Measurements from ENCODE around the gene ACTN1. TPM values are rescaled to one million over a fixed set of nuclear protein-coding genes. Genes with fewer than 3 reads are reported as not detected.
A peak's percentile ranks its signal among the peaks of the same experiment; 100 is the strongest.

The ACTN1 gene
- total RNA-seq, 1 donor from 2014 or later = 130 TPM

- Mint-ChIP-seq H3K27ac (ENCODE audit: unreplicated experiment) (no peak overlapping the region), H3K27me3 (ENCODE audit: unreplicated experiment) (no peaks in the 10 kb centered on the region), H3K4me3 (ENCODE audit: unreplicated experiment) (no peak overlapping the region)
Measured at GRCh38 chr14:68862954-68863594, 116.0 kb downstream of the ACTN1 start.

GRCh38 chr14:68860771-68861170 is 118.3 kb downstream of the ACTN1 start:
- TF ChIP-seq CTCF (IDR thresholded peaks at IDR 0.05; ENCODE audit: unreplicated experiment) = no peak
- H3K27me3 Mint-ChIP-seq (ENCODE audit: unreplicated experiment) = no peaks in the 10 kb centered on the region
- H3K9me3 Mint-ChIP-seq (ENCODE audit: unreplicated experiment) = no peaks in the 10 kb centered on the region
- no peaks in the 10 kb centered on the region for H3K4me1 Mint-ChIP-seq (ENCODE audit: unreplicated experiment)
- no peak overlapping the region for H3K27ac Mint-ChIP-seq (ENCODE audit: unreplicated experiment)
- no peak overlapping the region for H3K4me3 Mint-ChIP-seq (ENCODE audit: unreplicated experiment)
- no peak for DNase-seq (ENCODE audit: low spot score)
- H3K36me3 Mint-ChIP-seq (ENCODE audit: low read depth, unreplicated experiment) = peaks cover 14% of the 10 kb centered on the region

More at GRCh38 chr14:68862954-68863594, 116.0 kb downstream of the ACTN1 start:
- H3K9me3 Mint-ChIP-seq (ENCODE audit: unreplicated experiment) = no peaks in the 10 kb centered on the region
- peak; percentile 62 for TF ChIP-seq CTCF (IDR thresholded peaks at IDR 0.05; ENCODE audit: unreplicated experiment)
- peaks cover 15% of the 10 kb centered on the region for H3K36me3 Mint-ChIP-seq (ENCODE audit: low read depth, unreplicated experiment)
- DNase-seq (ENCODE audit: low spot score) = peak; percentile 81
- H3K4me1 Mint-ChIP-seq (ENCODE audit: unreplicated experiment) = no peaks in the 10 kb centered on the region

- DNase-seq (ENCODE audit: low spot score) = no peak
- no peak for TF ChIP-seq CTCF (IDR thresholded peaks at IDR 0.05; ENCODE audit: unreplicated experiment)
- Mint-ChIP-seq H3K36me3 (ENCODE audit: low read depth, unreplicated experiment) (no peaks in the 10 kb centered on the region), H3K27ac (ENCODE audit: unreplicated experiment) (no peak overlapping the region), H3K4me3 (ENCODE audit: unreplicated experiment) (no peak overlapping the region), H3K9me3 (ENCODE audit: unreplicated experiment) (no peaks in the 10 kb centered on the region), H3K4me1 (ENCODE audit: unreplicated experiment) (no peaks in the 10 kb centered on the region), H3K27me3 (ENCODE audit: unreplicated experiment) (no peaks in the 10 kb centered on the region)
Measured at GRCh38 chr14:68857516-68858070, 121.5 kb downstream of the ACTN1 start.

- no peak overlapping the region for H3K27ac Mint-ChIP-seq (ENCODE audit: unreplicated experiment)
- no peaks in the 10 kb centered on the region for H3K27me3 Mint-ChIP-seq (ENCODE audit: unreplicated experiment)
Measured at GRCh38 chr14:68856572-68856971, 122.5 kb downstream of the ACTN1 start.

More at GRCh38 chr14:68856572-68856971, 122.5 kb downstream of the ACTN1 start:
- H3K4me3 Mint-ChIP-seq (ENCODE audit: unreplicated experiment) = no peak overlapping the region
- H3K9me3 Mint-ChIP-seq (ENCODE audit: unreplicated experiment) = no peaks in the 10 kb centered on the region
- H3K4me1 Mint-ChIP-seq (ENCODE audit: unreplicated experiment) = no peaks in the 10 kb centered on the region
- no peaks in the 10 kb centered on the region for H3K36me3 Mint-ChIP-seq (ENCODE audit: low read depth, unreplicated experiment)
- no peak for TF ChIP-seq CTCF (IDR thresholded peaks at IDR 0.05; ENCODE audit: unreplicated experiment)
- no peak for DNase-seq (ENCODE audit: low spot score)
